D341Med (cell line): ENCODE measurements around the gene FAM118B.
"Not testable (repeated sequence)": the region's sequence is repeated elsewhere in the genome, so short reads cannot be mapped to it uniquely, and the experiment has no call there.

Source experiments
- DNase-seq: peaks from one replicate; pipeline ENCODE4 v3.0.0; 2012; ENCODE audit warnings: low spot score

Gene FAM118B

DNA sequence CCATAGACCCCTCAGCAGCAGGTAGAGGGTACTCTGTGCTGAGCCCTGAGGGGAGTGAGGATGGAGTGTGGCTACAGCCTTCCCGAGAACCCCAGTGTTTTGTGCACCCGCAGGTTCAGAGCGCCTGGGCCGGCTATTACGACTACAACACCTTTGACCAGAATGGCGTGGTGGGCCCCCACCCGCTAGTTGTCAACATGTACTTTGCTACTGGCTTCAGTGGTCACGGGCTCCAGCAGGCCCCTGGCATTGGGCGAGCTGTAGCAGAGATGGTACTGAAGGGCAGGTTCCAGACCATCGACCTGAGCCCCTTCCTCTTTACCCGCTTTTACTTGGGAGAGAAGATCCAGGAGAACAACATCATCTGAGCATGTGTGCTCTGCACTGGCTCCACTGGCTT is 65.7 kb downstream of the FAM118B start:
- no peak for DNase-seq

DNA sequence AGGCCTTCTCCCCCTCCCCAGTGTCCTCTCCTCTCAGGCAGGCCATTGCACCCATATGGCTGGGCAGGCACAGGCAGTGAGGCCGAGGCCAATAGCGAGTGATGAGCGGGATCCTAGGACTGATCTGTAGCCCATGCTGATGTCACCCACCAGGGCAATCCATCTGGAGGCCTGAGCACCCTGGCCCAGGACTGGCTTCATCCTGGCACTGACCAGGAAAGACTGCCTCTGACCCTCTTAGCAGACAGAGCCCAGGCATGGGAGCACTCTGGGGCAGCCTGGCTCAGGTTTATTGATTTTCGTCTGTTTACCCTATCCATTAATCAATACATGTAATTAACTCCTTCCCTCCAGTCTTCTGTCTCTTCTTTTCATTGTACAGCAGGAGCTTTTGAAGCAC is 66.2 kb downstream of the FAM118B start:
- no peak for DNase-seq

DNA sequence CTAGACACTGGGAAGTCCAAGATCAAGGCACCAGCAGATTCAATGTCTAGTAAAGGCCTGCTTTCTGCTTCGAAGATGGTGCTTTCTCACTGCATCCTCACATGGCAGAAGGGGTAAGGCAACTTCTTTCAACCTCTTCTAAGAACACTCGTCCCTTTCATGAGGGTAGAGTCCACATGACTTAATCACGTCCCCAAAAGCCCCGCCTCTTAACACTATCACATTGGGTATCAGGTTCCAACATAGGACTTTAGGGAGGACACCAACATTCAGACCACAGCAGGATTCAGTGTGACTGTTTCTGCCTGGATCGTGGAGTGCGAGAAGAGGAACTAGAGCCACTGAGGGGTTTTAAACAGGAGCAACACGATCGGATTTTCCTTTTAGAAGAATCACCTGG is 67.6 kb downstream of the FAM118B start:
- no peak for DNase-seq

DNA sequence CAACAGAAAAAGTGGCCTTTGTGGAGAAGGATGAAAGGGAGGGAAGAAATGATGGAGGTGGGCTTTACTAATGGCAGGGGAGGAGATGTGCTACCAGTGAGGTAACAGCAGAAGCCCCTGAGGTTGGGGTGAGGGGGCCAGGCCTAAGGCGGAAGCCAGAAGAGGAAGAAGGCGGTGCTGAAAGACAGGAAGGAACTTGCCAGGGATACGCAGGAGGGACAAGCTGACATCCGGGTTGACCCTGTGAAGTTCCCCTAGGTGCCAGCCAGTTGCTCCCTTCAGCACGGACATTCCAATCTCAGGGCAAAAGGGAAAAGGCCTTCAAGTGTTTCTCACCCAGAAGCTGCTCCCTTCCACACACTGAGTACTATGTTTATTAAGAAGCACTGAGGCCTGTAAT is 69.0 kb downstream of the FAM118B start:
- no peak for DNase-seq

DNA sequence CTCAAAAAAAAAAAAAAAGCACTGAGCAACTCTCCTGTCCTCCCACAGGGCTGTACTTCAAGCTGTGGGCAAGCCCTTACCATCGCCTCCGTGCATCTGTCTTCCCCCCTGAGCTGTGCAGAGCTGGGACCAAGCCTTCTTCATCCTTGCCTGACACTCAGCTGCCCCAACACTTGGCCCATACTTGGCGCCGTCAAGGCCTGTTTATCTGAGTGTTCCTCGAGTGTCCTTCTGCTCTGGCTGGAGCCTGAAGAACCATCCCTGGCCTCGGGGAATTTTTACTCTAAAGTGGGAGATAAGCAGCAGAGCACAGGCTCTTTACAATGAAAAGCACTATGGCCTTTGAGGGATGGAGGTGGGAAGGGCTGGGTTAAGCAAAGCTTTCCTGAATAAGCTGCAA is 69.7 kb downstream of the FAM118B start:
- no peak for DNase-seq

DNA sequence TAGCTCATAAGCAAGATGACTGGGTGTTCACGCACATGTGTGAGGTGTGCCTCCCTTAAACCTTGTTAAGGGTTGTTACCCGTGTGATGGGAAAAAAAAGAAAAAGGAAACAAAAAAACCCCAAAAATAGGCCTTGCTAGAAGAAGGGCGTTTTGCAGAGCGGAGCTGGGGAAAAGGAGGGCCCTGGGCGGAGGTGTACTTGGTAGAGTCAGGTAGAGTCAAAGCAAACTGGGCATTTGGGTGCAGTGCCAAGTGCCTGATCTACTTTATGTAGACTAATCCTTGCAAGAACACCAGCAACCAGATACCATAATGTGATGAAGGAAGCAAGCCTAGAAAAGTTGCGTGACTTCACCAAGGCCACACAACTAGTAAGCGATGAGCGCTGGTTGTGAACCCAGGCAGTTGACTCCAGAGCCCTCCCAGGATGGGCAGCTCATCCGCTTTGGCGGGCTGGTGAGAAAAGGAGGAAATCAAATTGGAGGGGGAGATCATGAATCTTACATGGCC is 70.1 kb downstream of the FAM118B start:
- no peak for DNase-seq

DNA sequence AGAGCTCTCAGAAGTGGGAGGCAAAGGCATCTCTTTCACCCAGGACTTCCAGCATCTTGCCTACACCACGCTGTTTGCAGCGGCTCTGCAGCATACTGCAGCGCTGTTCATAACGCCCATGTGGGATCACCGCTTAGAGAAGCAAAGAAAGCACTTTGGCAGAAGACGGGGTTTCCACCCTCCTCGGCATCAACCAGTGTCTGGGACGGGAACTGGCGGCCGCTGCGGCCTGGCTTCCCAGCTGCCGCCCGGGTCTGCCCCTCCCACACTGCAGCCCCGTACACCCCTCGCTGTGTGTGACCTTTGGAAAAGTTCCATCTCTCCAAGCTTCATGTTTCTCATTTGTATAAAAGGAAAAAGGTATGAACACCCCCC is 70.8 kb downstream of the FAM118B start:
- no peak for DNase-seq

DNA sequence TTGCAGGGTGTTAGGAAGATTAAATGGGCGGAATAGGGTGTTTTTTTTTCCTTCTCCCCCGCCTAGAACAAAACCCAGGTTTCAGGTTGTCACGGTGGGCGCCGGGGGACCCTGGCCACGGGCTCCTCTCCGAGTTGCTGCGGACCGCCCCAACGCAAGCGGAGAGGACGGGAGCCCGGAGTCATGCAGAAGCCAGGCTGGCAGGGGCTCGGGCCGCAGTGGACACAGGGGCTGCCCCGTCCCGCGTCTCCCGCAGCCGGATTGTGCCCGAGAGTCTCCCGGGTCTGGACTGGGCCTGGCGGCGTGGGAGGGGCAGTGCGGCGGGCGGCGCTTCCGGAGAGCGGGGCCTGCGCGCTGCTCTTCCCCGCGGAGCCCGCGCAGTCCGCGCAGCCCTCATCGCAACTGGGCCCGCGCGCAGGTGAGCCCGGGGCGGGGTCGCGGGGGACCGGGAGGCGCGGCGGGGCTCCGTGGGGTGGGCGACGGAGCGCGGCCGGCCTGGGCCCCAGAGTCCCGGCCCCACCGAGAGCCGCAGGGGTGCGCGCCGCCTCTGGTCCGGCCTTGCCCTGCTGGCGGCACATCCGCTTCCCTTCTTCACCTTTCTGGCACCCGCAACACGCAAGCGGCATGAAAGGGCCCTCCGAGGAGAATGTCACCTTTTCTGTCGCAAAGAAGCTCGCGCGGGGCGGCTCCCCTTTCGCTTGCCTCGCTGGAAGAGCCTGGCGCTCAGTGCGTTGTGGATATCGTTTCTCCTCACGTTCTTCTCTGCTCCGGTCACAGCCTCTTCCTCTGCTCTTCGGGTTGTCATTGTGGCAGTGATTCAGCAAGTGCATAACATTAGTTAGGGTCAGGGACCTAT is 71.4 kb downstream of the FAM118B start, which contains the start of gene TIRAP:
TIRAP (plus strand) TSS at position 358 of the 856 bp plus-strand sequence. CDS start 7,802 bp downstream, outside the sequence.
- DNase-seq, result peak; percentile 71

DNA sequence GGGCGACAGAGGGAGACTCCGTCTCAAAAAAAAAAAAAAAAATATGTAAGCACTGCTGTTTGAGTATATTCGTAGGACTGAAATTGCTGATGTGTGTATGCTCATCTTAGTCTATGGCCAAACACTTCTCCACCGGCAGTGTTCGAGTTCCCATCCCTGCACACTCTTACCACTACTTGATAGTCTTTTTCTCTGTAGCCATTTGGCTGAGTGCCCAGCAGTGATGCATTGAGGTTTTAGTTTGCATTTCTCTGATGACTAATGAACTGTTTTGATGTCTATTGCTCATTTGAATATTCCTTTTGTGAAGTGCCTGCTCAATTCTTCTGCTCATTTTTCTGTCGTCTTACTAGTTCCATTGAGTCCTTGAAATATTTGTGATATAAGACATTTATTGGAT is 73.2 kb downstream of the FAM118B start:
- no peak for DNase-seq

DNA sequence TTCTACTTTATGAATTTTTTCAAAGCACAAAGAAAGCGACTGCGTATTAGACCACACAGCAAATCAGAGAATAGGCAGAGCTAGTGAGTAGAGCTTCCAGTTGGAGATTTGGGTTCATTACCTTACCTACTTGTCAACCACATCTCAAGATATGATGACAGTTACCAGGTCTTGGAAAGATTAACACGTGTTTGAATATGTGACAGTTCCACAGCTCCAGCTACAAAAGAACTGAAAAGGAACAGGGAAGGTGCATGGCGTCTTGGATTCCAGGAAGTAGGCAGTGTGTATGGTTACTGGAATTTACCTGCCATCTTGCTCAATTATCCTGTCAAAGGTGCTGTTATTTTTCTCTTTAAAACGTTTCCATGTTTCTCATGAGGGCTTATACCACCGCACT is 76.7 kb downstream of the FAM118B start:
- no peak for DNase-seq

DNA sequence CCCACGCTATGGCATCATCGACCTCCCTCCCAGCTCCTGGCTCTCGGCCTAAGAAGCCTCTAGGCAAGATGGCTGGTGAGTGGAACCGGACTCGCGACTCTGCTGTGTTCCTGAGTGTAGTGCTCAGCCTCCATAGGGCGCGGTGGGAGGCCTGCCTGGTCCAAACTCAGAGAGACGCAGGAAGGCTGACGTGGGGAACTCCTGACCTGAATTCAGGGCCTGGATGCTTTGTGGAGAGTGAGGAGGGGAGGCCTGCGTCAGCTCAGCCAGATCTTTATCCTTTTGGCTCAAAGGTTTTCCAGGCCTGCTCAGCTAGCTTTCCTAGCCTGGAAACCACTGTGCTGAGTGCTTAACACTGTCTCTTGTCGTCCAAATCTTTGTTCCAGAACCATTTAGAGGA is 79.3 kb downstream of the FAM118B start:
- no peak for DNase-seq

DNA sequence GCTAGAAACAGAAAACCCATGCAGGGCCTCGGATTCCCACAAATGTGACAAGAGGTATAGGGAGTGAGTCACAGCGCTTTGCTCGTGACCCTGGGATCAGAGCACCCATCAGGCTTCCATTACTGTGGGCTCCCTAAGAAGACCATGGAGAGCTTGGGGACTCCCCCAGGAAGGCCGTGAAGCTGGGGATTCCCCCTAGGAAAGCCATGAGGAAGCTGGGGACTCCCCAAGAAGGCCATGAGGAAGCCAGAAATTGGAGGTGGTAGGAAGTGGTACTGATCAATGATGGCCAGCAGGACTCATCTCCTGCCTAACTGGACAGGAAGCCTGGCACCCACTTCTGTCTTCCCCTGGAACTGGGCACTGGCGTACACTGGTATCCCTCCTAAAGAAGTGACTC is 82.1 kb downstream of the FAM118B start:
- DNase-seq, result no peak

DNA sequence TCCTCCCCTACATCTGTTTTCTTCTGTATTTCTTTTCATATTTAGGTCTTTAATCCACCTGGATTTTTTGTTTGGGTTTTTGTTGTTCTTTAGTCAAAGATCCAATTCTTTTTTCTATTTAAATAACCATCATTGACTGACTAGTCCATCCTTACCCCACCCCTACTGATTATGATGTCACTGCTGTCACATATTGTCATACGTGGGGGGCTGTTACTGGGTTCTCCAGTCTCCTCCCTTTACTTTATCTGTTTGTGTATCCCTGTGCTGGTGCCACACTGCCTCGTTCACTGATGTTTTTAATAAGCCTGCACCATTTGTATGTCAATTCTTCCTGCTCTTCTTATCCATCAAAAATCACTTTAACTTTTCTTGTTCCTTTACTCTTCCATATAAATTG is 85.4 kb downstream of the FAM118B start:
- DNase-seq, result no peak

DNA sequence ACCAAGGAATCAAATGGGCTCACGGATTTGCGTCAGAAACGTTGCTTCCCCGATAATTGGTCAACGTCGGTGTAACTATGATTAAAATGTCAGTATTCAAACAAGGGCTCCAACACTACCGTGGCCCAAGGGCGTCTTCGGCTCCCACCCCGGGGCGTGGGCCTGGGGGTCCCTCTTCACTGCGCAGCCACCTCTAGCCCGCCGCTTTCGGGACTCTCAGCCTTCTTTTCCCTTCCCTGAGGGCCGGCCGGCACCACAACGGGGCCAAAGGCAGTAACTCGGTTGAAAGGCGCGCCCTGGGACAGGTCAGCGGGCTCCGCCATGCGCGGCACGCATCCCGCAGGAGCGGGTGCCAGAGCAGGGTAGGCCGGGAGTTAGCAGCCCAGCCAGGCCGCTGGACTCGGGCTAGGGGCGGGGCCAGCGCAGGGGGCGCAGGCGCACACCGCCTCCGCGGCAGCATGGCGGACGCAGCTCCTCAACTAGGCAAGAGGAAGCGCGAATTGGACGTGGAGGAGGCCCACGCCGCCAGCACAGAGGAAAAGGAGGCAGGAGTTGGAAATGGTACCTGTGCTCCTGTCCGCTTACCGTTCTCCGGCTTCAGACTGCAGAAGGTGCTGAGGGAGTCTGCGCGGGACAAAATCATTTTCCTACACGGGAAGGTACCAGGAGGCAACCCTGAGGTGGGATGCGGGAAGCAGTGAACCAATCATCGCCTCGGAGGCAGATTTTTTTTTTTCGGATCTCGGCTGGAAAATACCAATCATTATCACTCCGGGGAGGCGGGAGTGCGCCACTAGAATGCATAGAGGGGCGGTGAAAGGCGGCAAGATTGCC is 92.3 kb downstream of the FAM118B start, which contains the start of gene DCPS:
DCPS (plus strand) TSS at position 438 of the 834 bp plus-strand sequence; CDS start at position 459, 21 bp downstream.
- peak; percentile 97 for DNase-seq

DNA sequence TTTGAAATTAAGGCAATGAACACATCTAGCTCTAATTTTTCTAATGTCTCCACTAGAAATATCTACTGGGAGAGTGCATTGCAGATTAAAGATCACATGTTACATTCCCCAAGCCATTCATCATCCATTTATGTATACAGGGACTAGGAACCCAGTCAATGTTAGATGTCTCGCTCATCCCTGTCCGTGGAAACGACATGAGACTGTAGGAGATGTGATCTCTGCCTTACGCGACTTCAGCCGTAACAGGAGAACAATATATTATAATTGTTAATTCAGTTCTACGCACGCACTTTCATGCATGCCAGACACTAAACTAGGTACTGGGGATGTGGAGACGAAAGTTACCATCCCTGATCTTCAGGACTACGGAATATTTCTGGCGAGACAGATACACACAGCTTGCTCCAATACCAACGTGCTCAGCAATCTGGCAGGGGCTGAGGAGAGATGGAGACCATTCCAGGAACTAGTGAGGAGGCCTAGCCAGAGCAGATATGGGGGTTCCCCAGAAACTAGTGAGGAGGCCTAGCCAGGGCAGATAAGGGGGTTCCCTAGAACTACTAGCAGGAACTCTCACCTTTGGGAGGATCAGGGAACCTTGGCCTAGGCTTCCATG is 93.0 kb downstream of the FAM118B start:
- DNase-seq, result no peak

DNA sequence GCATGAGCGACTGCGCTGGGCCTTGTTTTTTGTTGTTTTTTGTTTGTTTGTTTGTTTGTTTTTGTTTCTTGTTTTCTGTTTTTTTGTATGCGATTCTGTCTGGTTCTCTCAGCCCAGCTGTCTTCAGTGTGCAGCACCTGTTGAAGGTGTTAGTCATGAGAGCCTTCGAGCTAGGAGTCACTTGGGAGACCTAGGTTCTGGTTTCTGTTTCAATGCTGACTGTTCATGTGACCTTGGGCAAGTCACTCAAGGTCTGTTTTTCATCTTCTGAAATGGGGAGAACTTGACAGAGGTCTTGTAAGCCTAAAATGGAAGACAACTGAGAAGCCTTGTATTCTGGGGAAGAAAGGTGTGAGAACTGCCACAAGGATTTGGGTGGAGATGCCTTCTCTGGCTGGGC is 94.1 kb downstream of the FAM118B start:
- DNase-seq, result no peak

DNA sequence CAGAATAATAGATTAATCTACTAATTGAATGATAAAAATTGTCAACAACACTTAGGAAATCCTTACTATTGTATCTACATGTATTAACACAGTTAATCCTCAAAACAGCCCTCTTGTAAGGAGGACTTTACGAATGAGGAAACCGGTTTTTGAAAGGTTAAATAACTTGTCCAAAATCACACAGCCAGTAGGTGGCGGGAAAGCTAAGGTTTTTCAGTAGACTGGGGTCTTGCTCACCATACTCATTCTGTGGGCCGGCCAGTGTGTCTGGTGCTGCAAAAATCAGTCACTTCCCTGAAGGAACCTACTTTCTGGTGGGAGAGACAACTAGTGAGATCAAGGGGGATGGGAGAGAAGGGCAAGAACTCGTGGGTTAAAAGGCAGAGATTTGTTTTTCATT is 96.1 kb downstream of the FAM118B start:
- DNase-seq, result peak; percentile 53

DNA sequence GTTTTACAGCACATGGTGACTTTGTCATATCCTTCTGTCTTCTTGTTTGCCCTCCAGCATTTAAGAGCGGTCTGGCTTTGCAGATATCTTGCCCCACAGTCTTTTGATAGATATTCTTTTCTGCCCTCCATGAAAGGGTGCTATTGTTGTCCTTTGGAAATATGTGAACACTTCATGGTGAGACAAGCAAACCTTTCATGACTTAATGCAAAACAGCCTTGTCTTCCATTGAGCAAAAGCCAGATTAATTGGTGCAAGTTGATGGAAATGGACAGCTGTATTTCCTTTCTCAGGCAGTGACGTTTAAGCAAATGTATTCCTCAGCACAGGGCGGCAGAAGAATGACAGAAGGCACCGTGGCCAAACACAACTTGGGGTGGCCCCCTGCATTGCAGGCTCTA is 96.7 kb downstream of the FAM118B start:
- DNase-seq, result no peak

DNA sequence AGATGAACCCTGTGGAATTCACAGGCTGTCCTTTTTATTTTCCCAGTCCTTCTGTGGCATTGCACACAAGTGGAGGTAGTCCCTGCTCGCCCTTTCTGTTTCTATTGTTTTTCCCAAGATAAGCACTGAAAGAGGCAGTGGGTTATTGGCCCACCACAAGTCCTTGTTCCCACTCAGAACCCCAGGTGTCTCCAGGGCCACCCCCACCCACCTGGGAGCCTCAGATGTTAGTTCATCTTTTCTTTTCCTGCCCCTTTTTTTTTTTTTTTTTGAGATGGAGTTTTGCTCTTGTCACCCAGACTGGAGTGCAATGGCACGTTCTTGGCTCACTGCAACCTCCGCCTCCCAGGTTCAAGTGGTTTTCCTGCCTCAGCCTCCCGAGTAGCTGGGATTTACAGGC is 97.2 kb downstream of the FAM118B start:
- DNase-seq, result not testable (repeated sequence)

DNA sequence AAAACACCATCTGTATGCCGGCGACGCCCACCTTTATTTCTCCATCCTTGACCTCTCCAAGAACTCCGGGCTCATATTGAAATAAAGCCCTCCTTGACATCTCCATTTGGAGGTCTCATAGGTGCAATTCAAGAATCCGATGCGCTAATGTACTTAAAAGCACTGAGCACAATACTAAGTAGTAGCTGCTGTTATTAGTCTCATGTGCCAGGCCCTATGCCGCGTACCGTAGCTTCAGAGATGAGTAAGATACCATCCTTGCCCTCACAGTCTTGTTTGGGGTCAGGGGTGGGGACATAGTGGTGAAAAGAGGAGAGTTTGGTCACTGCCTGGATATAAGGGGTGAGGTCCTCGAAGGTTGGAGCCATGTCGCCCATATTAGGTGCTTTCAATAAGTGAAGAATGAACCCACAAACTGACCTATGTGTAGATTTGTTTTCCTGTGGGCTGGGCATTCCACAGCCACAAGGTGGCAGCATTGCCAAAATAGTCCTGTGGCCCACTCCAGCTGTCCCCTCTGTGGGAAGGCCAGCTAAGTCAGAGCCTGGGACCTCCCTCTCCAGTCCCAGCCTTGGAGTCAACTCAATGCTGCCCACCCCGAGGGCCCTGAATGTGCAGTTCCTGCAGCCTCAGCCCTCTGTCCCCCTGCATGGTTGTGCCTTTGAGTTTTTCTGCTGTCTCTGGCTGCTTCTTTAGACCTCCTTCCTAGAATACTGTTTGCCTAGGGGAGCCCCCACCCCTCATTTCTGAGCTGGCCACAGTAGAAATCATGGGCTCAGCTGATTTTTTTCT is 98.8 kb downstream of the FAM118B start:
- DNase-seq, result peak; percentile 81

DNA sequence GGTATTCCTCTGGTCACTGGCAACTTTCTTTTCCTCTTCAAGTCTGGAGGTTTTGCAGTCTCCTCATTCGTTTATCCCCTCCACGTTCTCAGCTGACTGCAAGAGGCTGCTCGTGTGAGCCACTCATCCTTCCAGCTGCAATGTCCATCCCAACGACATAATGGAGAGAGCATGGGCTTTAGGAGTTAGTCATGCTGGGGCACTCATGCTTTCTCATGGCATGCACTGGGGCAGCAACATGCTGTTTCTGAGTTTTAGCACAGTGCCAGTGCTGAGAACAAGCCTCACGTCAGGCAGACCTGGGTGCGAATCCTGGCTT is 99.4 kb downstream of the FAM118B start:
- no peak for DNase-seq
